AG04450 (cell line): ENCODE measurements around the gene MAPK8IP3. TPM values are rescaled to one million over a fixed set of nuclear protein-coding genes. Genes with fewer than 3 reads are reported as not detected.

Experiments
- CTCF ChIA-PET: fragments of 300-600, 350-600 bp; formaldehyde crosslinking; extraction: SDS; loops from one replicate; lab custom pipeline; 2022; ENCODE audit warnings: antibody characterized with exemption, inconsistent platforms; lab: Charles Lee
- POLR2A ChIA-PET: fragments of 350-600 bp; formaldehyde crosslinking; extraction: SDS; loops from one replicate; lab custom pipeline; 2021; ENCODE audit warnings: antibody characterized with exemption, inconsistent platforms; lab: Yijun Ruan, JAX
- DNase-seq: peaks from one replicate; pipeline ENCODE4 v3.0.0-alpha.2; 2011; ENCODE audit warnings: low read depth, low spot score
- H3K27ac ChIP-seq: one replicate; pipeline ENCODE4 v1.5.1; 2012; ENCODE audit warnings: low read depth, low read length, control low read depth
- H3K27me3 ChIP-seq: one replicate; pipeline ENCODE4 v1.6.0; 2012; ENCODE audit warnings: low read length; ENCODE audit not compliant: control insufficient read depth, insufficient read depth
- H3K4me3 ChIP-seq: 2 replicates; pipeline ENCODE4 v1.5.1; 2011; ENCODE audit warnings: mild to moderate bottlenecking, low read depth, low read length, control low read depth
- H3K9me3 ChIP-seq: 2 replicates; pipeline ENCODE4 v1.5.1; 2012; ENCODE audit warnings: low read length; ENCODE audit not compliant: control insufficient read depth, insufficient read depth
- polyA plus RNA-seq: library from polyadenylated mRNA; depleted of rRNA; stranded (reverse); fragments of >200 nt; gene quantifications from 2 replicates; pipeline ENCODE4 v1.2.3, GENCODE V29; 2011
- TF ChIP-seq, protein P1 (sequence below): IDR thresholded peaks from 2 replicates; pipeline ENCODE4 v1.5.1; 2011; ENCODE audit warnings: low read depth, low read length, control low read depth, inconsistent platforms

Gene MAPK8IP3
- polyA plus RNA-seq, 1 experiment, result 11.8 TPM

DNA sequence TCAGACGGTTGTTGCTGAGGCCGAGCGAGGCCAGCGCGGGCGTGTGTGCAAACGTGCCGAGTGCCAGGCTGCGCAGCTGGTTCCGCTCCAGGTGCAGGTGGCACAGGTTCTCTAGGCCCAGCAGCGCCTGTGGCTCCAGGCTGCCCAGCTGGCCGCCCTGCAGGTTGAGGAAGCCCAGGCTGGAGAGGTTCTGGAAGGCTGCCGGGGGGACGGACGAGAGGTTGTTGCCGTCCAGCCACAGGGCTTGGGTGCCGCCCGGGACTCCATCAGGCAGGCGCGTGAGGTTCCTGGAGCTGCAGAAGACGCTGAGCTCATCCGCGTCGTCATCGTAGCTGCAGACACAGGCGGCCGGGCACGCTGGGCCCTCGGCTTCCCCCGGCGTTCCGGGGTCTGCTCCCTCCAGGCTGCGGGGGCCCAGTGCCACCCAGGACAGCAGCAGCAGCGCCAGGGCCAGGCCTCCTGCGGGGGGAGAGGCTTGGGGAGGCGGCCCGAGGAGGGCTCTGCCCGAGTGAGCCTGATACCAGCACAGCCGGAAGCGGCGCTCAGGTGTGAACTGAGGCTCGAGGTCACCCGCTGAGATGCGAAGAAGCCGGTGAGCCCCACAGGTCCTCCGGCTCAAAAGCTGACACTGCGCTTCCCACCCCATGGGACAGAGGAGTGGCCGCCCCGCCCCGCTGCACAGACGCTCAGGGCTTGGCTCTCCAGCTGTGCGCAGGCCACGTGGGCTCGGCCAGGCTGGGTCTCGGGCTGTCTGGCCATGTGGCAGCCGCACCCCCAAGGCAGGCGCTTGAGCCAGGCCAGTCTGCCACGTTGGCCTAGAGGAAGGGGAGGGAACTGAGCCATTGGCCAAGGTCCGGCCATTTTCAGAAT is 86.2 kb downstream of the MAPK8IP3 start:
- H3K27ac ChIP-seq, result no peak overlapping the region
- no peaks in the 10 kb centered on the region for H3K27me3 ChIP-seq
- TF ChIP-seq, protein P1, sequence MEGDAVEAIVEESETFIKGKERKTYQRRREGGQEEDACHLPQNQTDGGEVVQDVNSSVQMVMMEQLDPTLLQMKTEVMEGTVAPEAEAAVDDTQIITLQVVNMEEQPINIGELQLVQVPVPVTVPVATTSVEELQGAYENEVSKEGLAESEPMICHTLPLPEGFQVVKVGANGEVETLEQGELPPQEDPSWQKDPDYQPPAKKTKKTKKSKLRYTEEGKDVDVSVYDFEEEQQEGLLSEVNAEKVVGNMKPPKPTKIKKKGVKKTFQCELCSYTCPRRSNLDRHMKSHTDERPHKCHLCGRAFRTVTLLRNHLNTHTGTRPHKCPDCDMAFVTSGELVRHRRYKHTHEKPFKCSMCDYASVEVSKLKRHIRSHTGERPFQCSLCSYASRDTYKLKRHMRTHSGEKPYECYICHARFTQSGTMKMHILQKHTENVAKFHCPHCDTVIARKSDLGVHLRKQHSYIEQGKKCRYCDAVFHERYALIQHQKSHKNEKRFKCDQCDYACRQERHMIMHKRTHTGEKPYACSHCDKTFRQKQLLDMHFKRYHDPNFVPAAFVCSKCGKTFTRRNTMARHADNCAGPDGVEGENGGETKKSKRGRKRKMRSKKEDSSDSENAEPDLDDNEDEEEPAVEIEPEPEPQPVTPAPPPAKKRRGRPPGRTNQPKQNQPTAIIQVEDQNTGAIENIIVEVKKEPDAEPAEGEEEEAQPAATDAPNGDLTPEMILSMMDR, result no peak
- no peak for DNase-seq
- H3K9me3 ChIP-seq, result no peaks in the 10 kb centered on the region; the same call in 1 of the 2 replicates
- POLR2A ChIA-PET, result no interaction called here
- H3K4me3 ChIP-seq, result no peak overlapping the region
- CTCF ChIA-PET, result interaction anchor here (0.6 kb wide), 1 partner anchor 87 kb away, joined by 3 read pairs; no protein-coding TSS in a partner anchor

DNA sequence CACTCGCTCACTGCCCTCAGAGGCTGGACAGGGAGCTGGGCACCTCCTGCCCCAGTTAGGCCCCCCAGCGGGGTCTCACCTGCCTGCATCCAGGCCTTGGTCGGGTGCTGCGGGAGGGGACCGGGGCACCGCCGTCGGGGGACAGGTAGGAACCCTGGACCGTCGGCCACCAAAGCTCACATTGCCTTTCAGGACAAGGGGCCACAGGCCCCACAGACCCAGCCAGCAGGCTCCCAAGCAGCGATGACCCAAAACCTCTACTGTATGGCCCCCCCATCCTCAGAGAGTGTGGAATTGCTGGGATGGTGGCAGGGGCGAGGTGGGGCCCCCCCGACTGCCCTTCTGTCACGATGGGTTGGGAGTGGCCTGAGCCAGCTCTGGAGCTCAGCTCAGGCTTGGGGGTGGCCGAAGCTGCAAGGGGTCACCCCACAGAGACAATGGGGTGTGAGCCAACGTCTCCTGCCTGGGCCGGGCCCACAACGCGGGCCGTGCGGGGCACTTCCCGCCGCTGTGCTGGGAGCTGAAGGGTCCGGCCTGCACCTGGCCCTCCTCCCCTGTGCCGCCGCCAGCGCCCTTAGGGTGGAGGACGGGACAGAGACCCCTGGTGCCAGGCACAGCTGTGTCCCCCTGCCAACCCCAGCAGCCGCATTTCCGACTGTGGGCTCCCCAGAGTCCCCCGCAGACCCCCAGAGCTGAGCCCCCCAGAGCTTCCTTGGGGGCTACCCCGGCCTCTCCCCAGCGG is 87.0 kb downstream of the MAPK8IP3 start:
- CTCF ChIA-PET, result interaction anchor here (0.6 kb wide), 1 partner anchor 87 kb away, joined by 3 read pairs; no protein-coding TSS in a partner anchor
- POLR2A ChIA-PET, result no interaction called here

DNA sequence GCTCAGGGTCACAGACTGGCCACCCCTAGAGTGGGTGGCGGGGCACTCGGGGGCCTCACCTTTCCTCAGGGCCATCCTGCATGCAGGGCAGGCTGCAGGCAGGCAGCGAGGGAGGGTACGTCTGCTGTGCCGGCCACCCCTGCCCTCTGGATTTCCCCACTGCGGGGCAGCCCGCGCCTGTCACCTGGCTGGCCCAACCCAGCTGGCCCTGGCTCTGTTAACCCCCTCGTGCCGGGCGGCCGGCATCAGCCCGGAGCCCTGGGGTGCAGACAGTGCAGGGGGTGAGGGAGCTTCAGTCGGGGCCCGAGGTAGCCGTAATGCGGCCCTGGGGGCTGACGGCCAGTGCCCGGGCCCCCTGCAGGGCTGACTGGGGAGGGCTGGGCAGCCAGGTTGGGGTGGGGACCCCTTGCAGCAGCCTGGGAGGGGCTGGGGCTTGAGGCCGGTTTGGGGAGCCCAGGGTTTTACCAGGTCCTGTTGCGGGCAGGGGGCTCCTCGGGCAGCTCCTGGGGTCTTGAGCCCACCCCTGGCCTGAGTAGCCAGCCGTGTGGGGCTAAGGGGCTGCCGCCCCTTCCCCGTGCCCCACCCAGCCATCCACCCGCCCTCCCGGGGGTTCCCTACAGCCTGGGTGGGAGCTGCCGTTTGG is 87.7 kb downstream of the MAPK8IP3 start, which contains the start of gene IGFALS:
TSS of gene IGFALS (minus strand) at position 128 of the 643 bp plus-strand sequence. CDS start at position 75, 53 bp downstream.
- no peak for DNase-seq
- H3K27me3 ChIP-seq, result no peaks in the 10 kb centered on the region
- POLR2A ChIA-PET, result no interaction called here
- H3K27ac ChIP-seq, result no peak within 1 kb of the TSS
- peaks cover 5% of the 10 kb centered on the region for H3K9me3 ChIP-seq
- H3K4me3 ChIP-seq, result no peak within 1 kb of the TSS
- TF ChIP-seq, protein P1, result no peak
- CTCF ChIA-PET, result no interaction called here

More for the DNA sequence above, 87.0 kb downstream of the MAPK8IP3 start:
- TF ChIP-seq, protein P1, result no peak
- DNase-seq, result no peak
- Histone ChIP-seq H3K4me3 (no peak overlapping the region), H3K27me3 (no peaks in the 10 kb centered on the region), H3K27ac (no peak overlapping the region), H3K9me3 (peaks cover 2% of the 10 kb centered on the region)

DNA sequence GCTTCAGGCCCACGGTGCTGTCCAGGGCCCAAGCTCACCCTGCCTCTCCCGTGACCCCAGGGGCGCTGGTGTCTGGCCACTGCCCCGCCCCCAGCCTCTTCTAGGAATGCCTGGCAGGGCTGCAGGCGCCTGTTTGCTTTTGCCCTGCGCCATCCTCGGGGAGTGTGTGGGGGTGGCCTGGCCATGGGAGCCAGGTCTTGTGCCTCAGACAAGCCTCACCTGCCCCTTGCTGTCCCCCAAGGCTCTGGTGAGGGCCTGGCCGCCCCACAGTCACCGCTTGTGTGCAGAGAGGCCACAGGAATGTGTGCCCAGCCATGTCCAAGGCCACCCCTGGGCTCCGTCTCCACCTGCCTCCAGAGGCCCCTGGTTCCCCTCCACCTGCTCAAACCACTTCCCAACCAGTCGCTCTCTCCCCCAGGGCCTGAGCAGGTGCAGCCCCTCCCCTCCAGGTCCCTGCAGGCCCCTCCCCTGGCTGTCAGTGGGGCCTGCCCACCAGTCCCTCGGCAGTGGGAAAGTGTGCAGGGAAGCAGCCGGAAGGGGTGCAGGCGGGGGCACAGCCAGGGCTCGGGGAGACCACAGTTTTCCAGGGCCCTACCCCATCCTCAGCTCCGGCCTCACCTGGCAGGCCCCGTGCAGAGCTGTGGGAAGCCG is 88.4 kb downstream of the MAPK8IP3 start:
- no peak for DNase-seq
- POLR2A ChIA-PET, result no interaction called here
- CTCF ChIA-PET, result no interaction called here
- H3K9me3 ChIP-seq, result peaks cover 5% of the 10 kb centered on the region
- TF ChIP-seq, protein P1, result no peak
- H3K4me3 ChIP-seq, result no peak overlapping the region
- no peak overlapping the region for H3K27ac ChIP-seq
- H3K27me3 ChIP-seq, result no peaks in the 10 kb centered on the region
